Lower leg skin (tissue), 4 donors: ENCODE data around the gene ATXN3. TPM values are rescaled to one million over a fixed set of nuclear protein-coding genes. Genes with fewer than 3 reads are reported as not detected.

Experiments used
- DNase-seq, 2 donors: peaks; one replicate each; pipeline ENCODE4 v3.0.0-alpha.2; 2019; ENCODE audit warnings: low spot score in 2 of 2
- H3K4me3 ChIP-seq: fragments of 200-600 bp; sonication (generic); 2 replicates; pipeline ENCODE4 v1.5.1; 2017; ENCODE audit warnings: mild to moderate bottlenecking, low read depth; ENCODE audit not compliant: poor library complexity, severe bottlenecking
- CTCF ChIP-seq, 3 donors: fragments of 450-650 bp; IDR thresholded peaks; one replicate each; pipeline ENCODE4 v1.5.1; 2016; ENCODE audit warnings: antibody characterized with exemption in 3 of 3, mild to moderate bottlenecking in 3 of 3, moderate library complexity in 2 of 3
- POLR2A ChIP-seq, 2 donors: fragments of 450-650 bp; IDR thresholded peaks; one replicate each; pipeline ENCODE4 v1.6.1; 2016 to 2017; ENCODE audit warnings: antibody characterized with exemption in 2 of 2, mild to moderate bottlenecking in 1 of 2, moderate library complexity in 1 of 2
- WGBS, 2 donors: methylation state at CpG; one replicate each; pipeline ENCODE4 v1.1.5; 2018; 5-methylcytosine and 5-hydroxymethylcytosine counted together
- intact Hi-C: fragments of 100-400 bp; cut with DNase I; formaldehyde crosslinking; loops from one replicate; pipeline ENCODE4 v1.15.0; 2023; ENCODE audit warnings: low total_unique reads
- total RNA-seq, 4 donors: library from RNA; depleted of rRNA; stranded (reverse); fragments of >200 nt; gene quantifications; one replicate each; pipeline ENCODE4 v1.1.0, GENCODE V29; 2016

Gene ATXN3
- total RNA-seq, 4 donors from 2014 or later, result 34.7 to 57.5 (median 45.4) TPM

GRCh38 chr14:92010644-92011043 is 95.7 kb downstream of the ATXN3 start:
- intact Hi-C loops, result no loop called here
- no peak for DNase-seq
- no peak for TF ChIP-seq POLR2A (IDR thresholded peaks at IDR 0.05)
- TF ChIP-seq CTCF (IDR thresholded peaks at IDR 0.05), result no peak
- no peak overlapping the region for H3K4me3 ChIP-seq
- WGBS, 2 donors, result 96 to 99% methylated on average over 3 of the region's 3 CpGs

DNA sequence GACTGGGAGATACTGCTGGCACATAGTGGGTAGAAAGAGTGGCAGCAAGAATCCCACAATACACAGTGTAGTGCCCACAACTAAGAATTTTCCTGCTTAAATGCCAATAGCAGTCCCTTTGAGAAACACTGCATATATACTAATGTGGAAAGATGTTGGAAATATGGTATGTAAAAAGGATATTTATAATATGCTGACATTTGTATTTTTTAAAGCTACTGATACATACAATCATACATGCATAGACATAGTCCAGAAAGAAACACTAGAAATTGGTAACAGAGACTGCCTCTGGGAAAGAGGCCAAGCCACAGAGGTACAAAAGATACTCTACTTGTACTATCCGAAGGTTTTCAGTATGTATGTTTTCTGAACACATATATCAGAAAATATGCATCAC is 96.8 kb downstream of the ATXN3 start:
- no peak overlapping the region for H3K4me3 ChIP-seq
- DNase-seq, result no peak
- 62 to 65% methylated on average over 1 of the region's 1 CpG for WGBS, 2 donors
- intact Hi-C loops, result no loop called here
- no peak for TF ChIP-seq POLR2A (IDR thresholded peaks at IDR 0.05)
- TF ChIP-seq CTCF (IDR thresholded peaks at IDR 0.05), result no peak

Other genes starting within 250 kb of the ATXN3 start
- gene TC2N, start 239.0 kb downstream of the ATXN3 start, total RNA-seq, result 10 to 100 TPM; 31.6 to 40.9 (median 35.9) TPM
- 100 to 1,000 TPM in 1 of 4 donors, 10 to 100 TPM in 3; 26.3 to 128 (median 44.5) TPM for gene FBLN5, start 158.9 kb downstream of the ATXN3 start, total RNA-seq
- 10 to 100 TPM; 18.5 to 37.0 (median 28.8) TPM for gene TRIP11, start 66.5 kb downstream of the ATXN3 start, total RNA-seq
- gene NDUFB1, start 15.1 kb upstream of the ATXN3 start, total RNA-seq, result 100 to 1,000 TPM in 3 of 4 donors, 10 to 100 TPM in 1; 67.7 to 297 (median 204) TPM
- gene CPSF2, start 15.4 kb upstream of the ATXN3 start, total RNA-seq, result 10 to 100 TPM; 19.1 to 33.5 (median 32.6) TPM
- gene SLC24A4, start 216.6 kb upstream of the ATXN3 start, total RNA-seq, result under 1 TPM; 0.08 to 0.37 (median 0.22) TPM